ENCODE data around the gene SSC4D.
"Not testable (repeated sequence)": the region's sequence is repeated elsewhere in the genome, so short reads cannot be mapped to it uniquely, and the experiment has no call there.

The SSC4D gene

DNA sequence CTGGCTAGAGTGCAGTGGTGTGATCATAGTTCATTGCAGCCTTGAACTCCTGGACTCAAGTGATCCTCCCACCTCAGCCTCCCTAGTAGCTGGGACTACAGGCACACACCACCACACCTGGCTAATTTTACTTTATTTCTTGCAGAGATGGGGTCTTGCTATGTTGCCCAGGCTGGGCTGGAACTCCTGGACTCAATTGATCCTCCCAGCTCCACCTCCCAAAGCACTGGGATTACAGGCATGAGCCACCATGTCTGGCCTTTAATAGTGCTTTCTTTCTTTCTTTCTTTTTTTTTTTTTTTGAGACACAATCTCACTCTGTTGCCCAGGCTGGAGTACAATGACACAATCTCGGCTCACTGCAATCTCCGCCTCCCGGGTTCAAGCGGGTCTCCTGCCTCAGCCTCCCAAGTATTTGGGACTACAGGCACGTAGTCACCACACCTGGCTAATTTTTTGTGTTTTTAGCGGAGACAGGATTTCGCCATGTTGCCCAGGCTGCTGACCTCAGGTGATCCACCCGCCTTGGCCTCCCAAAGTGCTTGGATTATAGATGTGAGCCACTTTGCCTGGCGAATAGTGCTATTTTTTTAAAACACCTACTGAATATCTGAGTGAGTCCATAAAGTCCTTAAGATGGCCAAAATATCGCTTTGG is 8.3 kb upstream of the SSC4D start:
- not testable (repeated sequence) for FAIRE-seq

DNA sequence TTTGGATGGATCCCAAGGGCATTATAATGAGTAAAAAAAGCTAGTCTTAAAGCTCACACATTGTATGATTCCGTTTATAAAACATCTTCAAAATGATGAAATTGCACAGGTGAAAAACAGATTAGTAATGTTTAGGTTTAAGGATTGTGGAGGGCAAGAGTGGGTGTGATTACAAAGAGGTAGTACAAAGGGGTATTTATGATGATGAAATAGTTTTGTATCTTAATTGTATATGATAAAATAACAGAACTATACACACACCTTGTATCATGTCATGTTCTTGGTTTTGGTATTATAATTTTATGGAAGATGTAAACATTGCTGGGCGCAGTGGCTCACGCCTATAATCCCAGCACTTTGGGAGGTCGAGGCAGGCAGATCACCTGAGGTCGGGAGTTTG is 2.8 kb upstream of the SSC4D start:
- no peak for FAIRE-seq

DNA sequence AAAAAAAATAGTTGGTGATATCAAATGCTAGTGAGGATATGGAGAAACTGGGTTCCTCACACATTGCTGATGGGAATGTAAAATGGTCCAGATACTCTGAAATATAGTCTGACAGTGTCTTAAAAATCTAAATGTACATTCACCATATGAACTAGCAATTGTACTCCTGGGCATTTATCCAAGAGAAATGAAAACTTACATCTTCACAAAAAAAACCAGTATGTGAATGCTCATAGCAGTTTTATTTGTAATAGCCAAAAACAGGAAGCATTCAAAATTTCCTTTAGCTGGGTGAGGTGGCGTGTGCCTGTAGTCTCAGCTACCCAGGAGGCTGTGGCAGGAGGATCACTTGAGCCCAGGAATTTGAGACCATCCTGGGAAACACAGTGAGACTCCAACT is 2.1 kb upstream of the SSC4D start:
- no peak for FAIRE-seq

DNA sequence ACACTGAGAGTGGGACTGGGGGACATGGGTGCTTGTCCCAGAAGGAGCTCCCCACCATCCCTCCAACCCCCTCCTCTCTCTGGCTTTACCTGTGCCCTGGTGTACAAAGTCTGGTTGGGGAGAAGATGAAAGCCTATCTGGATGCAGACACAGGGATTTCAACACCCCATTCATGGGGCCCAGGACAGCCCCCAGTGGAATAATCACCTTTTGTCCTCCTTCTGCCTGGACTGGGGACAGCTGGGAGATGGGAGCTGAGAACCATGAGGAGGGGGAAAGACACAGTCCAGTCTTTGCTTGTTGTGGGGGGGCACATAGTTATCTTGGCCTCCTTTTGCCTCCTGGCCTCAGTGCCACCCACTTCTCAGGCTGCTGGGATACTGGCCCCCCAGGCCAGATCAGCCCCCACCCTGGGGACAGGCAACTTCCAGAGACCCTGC is 1.4 kb downstream of the SSC4D start:
- FAIRE-seq: no peak

DNA sequence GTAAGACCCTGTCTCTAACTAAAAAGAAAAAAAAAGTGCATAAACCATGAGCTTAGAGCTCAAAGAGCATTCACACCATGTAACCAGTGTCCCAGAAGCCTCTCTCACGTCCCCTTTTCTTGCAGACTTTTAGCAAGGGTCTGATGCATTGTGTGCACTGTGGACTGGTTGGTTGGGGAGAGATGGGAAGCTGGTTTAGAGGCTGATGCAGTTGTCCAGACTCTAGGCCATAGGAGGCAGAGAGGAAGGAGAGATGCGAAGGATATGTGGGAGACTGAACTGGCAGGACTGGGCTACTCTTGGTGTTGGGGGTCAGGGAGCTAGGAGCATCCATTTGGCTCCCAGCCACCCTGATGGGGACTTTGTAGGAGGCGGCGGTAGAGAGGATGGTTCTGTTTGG is 1.8 kb downstream of the SSC4D start:
- no peak for FAIRE-seq

DNA sequence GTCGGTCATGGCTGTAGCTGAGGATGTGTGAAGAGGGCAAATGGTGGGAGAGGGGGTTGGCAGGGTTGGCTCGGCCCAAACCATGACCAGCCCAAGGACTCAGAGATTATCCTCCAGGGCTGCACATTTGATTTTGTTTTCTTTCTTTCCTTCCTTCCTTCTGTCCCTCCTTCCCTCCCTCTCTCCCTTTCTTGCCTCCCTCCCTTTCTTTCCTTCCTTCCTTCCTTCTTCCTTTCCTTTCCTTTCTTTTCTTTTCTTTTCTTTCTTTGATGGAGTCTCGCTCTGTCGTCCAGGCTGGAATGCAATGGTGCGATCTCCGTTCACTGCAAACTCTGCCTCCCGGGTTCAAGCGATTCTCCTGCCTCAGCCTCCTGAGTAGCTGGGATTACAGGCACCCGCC is 3.8 kb downstream of the SSC4D start:
- FAIRE-seq: no peak

DNA sequence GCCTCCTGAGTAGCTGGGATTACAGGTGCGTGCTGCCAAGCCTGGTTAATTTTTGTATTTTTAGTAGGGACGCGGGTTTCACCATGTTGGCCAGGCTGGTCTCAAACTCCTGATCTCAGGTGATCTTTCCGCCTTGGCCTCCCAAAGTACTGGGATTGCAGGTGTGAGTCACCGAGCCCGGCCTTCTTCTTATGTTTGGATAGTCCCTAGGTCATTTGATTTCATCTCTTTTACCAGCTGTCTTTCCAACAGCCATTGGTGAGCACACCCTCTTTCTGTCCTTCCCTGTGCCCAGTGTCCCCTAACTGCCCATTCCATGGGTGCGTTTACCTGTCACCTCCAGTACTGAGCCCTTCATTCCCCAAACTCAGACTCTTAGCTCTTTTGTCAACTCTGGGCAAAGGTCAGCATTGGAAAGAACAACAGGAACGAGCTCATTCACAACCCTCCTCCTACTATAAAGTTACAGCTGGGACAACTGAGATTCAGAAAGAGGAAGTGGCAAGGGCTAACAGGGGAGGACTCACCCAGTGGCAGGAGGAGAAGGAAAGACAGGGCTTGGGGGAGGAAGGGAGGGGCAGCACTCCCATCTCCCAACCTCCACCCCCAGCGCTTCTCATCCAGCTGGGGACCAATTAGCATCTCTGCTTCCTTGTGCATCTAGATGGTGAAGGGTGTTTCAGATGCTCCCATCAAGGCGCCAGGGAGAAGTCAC is 5.6 kb downstream of the SSC4D start:
- FAIRE-seq: no peak

DNA sequence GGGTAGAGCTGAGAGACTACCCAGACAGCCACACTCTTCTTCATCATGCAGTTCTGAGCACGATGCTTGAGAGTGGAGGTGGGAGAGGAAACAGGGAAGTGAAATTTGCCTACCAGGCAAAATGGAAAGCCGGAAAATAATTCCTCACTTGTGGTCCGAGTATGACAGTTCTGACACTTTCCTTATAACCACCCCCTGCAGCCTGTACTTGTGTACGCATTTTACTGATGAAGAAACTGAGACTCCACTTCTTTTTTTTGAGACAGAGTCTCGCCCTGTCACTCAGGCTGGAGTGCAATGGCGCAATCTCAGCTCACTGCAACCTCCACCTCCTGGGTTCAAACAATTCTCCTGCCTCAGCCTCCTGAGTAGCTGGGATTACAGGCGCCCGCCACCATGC is 6.4 kb downstream of the SSC4D start:
- FAIRE-seq: not testable (repeated sequence)

DNA sequence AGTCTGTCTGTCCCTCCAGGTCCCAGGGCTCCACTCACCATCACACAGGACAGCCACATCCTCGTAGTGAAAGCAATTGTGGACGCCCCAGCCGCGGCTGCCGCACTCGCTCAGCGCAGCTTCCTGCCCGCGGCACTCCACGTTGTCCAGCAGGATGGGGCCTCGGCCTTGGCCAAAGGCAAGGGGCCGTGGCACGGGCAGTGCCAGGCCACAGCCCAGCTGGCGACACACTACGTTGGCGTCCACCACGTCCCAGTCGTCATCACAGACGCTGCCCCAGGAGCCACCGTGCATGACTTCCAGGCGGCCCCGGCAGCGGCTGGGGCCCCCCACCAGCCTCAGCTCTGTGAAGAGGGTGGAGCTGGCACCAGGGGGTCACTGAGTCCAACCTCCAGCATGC is 9.2 kb downstream of the SSC4D start:
- no peak for FAIRE-seq

DNA sequence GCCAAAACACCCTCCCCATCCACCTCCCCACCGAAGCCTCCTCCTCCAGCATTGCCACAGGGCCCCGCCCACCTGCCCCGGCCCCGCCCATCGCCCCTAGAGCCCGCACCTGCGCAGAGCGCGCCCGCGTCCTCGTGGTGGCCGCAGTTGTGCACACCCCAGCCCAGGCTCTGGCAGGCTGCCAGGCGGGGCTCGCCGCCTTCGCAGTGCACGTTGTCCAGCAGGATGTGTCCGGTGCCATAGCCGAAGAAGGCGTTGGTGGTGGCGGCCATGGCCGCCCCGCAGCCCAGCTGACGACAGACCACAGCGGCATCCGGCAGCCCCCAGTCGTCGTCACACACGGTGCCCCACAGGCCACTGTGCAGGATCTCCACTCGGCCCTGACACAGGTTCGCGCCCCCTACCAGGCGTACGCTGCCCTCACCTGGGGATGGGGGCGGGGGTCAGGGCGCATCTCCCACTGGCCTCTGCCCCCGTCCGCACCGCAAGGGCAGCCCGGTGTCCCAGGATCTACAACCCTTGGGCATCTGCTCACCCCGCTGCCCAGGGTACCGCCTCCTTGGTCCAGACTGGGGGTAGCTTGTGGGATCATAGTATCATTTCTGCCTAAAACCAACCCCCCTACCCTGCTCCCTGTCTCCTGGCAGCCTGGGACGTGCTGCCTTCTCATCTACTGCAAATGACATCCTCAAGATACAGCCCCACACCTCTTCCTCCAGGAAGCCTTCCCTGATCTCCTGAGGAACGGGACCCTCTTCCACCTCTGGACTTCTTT is 11.9 kb downstream of the SSC4D start:
- FAIRE-seq: no peak

DNA sequence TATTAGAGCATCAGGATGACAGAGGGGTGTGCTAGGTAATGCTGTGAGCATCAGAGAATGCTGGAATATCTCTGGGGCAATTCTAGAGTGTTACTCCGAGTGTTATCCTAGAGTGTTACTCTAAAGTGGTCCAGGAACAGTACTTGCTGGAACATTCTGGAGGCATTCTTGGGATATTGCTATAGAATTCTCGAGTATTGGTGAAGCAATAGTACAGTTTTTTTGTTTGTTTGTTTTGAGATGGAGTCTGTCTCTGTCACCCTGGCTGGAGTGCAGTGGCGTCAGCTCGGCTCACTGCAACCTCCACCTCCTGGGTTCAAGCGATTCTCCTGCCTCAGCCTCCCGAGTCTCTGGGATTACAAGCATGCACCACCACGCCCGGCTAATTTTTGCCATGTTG is 12.6 kb downstream of the SSC4D start:
- no peak for FAIRE-seq

DNA sequence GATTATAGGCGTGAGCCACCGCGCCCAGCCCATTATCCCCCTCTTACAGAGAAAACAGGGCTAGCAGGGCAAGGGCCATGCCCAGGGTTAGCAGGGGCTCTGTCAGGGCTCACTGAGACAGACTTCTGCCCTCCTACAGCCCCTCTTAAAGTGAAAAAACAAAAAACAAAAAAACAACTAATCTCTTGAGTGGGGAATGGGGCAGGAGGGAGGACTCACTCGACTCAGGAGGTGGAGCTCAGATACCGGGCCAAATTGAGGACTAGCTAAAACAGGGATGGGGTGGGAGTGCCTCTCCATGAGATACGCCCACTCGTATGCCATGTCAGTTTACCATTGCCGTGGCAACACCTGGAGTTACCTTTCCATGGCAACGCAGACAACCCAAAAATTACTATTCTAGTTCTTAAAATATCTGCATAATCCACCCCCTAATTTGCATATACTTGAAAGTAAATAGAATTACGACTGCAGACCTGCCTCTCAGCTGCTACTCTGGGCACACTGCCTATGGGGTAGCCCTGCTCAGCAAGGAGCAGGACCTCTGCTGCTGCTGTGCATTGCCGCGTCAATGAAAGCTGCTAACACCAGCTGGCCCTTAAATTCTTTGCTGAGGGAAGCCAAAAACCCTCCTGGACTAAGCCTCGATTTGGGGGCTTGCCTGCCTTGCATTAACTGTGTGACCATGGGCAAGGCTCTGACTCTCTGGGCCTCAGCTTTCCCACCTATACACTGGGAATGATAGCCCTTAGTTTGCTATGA is 13.4 kb downstream of the SSC4D start:
- no peak for FAIRE-seq

DNA sequence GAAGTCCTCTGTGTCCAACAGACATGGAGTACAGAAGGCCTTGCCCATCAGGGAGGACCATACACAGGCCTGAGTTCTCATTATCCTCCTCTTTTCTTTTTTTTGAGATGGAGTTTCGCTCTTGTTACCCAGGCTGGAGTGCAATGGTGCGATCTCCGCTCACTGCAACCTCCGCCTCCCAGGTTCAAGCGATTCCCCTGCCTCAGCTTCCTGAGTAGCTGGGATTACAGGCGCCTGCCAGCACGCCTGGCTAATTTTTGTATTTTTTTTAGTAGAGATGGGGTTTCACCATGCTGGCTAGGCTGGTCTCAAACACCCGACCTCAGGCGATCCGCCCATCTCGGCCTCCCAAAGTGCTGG is 13.9 kb downstream of the SSC4D start:
- FAIRE-seq: not testable (repeated sequence)

DNA sequence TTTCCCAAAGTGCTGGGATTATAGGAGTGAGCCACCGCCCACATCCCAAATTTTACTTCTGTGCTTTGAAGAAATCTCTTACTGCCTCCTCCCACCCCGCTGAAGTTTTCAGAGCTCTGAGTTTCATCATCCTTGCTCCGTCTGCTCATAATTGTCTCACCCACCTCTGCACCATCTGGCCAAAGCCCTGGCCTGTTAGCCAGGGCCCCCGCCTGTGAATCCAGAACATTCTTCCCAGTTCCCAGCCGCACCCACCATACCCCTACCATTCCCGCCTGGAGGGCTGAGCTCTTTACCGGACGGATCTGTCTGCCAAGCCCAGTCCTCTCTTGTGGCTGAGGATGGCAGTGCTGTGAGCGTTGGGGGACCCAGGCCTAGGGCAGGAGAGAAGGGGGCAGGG is 14.5 kb downstream of the SSC4D start:
- FAIRE-seq: no peak

DNA sequence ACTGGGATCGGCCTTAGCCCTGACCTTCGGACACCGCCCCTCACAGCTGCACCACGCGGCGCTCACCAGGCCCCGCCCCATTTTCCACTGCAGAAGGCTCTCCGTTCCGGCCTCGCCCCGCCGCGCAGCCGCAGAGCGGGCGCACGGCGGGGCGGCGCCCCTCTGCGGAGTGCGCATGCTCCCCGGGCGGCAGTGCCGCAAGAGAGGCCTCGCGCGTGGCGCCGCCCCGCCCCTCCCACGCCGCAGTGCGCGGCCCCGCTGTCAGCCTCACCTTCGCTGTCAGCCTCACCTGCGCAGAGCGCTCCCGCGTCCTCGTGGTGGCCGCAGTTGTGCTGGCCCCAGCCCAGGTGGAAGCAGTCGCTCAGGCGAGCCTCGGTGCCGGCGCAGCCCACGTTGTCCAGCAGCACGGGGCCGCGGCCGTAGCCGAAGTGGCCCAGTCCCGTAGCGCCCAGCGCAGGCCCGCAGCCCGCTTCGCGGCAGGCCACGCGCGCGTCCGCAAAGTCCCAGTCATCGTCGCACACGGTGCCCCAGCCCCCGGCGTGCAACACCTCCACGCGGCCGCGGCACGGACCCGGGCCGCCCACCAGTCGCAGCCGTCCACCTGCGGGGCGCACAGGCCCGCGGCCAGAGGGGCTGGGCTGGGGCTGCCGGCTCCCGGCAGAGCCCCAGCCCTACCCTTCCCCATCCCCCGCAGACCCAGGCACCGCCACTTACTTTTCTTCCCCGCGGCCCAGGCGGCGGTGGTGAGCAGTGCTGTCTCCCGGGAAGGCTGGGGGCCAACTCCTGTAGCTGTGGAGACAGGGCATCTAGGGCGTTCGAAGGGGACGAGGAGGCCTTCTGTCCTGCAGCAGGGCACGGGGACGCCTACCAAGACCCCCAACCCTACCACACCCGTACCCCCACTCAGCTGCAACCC is 16.1 kb downstream of the SSC4D start:
- FAIRE-seq: no peak

DNA sequence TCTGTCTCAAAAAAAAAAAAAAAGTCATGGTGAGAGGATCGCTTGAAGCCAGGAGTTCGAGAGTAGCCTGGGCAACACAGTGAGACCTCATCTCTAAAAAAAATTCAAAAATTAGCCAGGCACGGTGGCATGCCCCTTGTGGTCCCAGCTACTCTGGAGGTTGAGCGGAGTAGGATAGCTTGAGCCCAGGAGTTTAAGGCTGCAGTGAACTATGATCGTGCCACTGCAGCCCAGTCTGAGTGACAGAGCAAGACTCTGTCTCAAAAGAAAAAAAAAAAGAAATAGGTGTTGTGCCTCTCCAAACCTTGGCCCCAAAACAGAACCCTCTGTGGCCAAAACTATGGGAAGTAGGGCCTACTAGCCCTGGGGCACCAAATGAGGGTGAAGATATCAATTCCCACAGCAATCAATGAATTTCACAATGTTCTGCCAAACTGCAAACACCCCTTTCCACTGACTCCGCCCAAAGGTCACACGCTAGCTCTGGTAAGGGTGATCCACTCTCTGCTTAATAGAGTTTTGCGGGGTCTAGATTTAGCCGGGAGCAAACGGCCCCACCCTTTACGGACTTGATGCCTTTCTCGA is 16.9 kb downstream of the SSC4D start:
- FAIRE-seq: no peak

DNA sequence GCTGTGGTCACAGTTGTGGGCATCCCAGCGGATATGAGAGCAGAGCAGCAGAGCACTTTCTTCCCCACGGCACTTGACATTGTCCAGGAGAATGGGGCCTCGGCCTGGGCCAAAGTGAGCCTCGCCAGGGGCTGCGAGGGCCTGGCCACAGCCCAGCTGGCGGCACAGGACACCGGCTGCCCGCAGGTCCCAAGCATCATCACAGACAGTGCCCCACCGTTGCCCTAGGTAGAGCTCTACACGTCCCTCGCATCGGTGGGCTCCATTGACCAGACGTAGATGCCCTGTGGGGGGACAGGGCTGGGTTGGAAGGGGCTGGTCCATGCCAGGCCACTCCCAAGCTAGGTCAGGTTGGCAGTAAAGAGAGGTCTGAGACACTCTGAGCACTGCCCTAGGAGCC is 19.4 kb downstream of the SSC4D start:
- no peak for FAIRE-seq

DNA sequence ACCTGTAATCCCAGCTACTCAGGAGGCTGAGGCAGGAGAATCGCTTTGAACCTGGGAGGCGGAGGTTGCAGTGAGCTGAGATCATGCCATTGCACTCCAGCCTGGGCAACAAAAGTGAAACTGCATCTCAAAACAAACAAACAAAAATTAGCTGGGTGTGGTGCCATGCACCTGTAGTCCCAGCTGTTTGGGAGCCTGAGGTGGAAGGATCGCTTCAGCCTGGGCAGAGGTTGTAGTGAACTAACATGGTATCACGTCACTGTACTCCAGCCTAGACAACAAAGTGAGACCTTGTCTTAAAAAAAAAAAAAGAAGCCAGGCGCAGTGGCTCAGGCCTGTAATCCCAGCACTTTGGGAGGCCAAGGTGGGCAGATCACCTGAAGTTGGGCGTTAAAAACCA is 21.7 kb downstream of the SSC4D start:
- not testable (repeated sequence) for FAIRE-seq

DNA sequence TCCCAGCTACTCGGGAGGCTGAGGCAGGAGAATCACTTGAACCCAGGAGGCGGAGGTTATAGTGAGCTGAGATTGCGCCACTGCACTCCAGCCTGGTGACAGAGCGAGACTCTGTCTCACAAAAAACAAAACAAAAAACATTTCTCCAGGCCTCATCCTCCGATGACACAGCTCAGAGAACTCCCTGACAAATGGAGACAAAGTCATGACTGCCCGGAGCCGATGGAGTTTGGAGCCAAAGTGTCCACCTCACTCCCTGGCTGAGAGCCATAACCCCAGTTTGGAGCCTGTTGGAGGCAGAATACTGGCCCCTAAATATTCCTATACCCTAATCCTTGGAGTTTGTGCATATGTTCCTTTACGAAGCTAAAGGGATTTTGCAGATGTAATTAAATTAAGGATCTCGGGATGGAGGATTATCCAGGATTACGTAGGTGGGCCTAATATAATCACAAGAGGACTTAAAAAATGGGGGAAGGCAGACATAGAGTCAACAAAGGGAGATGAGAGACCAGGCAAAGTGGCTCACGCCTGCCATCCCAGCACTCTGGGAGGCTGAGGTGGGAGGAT is 22.7 kb downstream of the SSC4D start:
- no peak for FAIRE-seq

DNA sequence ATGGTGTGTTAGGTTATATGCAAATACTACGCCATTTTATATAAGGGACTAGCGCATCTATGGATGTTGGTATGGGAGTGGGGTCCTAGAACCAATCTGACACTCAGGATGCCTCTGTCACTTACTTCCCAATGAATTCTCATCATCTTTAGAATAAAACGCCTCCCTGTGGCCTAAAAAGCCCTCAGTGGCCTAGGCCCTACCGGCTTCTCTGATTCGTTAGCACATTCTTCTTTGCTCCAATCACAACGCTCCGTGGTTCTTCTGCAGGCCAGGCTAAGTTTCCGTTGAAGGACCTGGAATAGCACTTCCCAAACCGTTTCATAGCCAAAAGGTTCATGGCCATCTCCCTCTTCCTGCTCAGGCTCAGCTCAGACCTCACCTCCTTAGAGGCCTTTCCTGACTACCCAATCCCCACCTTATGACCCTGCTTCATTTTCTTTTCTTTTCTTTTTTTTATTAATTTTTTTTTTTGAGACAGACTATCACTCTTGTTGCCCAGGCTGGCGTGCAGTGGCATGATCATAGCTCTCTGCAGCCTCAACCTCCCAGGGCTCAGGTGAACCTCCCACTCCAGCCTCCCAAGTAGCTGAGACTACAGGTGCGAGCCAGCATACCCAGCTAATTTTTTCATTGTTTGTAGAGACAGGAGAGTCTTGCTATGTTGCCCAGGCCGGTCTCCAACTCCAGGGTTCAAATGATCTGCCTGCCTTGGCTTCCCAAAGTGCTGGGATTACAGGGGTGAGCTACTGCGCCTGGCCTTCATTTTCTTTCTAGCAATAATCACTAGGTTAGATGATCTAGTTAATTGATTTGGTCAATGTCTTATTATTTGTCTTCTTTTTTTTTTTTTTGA is 26.2 kb downstream of the SSC4D start:
- FAIRE-seq: no peak

Measured in endometrium (tissue), 2 donors.